Measurements from ENCODE around the gene RIPOR3.
"Not testable (repeated sequence)": the region's sequence is repeated elsewhere in the genome, so short reads cannot be mapped to it uniquely, and the experiment has no call there.

RIPOR3 gene

GRCh38 chr20:50604451-50604850 is 86.9 kb downstream of the RIPOR3 start:
- DNase-seq, result no peak

GRCh38 chr20:50602432-50603088 is 88.8 kb downstream of the RIPOR3 start:
- DNase-seq, result no peak

GRCh38 chr20:50601511-50602431 is 89.6 kb downstream of the RIPOR3 start:
- no peak for DNase-seq

DNA sequence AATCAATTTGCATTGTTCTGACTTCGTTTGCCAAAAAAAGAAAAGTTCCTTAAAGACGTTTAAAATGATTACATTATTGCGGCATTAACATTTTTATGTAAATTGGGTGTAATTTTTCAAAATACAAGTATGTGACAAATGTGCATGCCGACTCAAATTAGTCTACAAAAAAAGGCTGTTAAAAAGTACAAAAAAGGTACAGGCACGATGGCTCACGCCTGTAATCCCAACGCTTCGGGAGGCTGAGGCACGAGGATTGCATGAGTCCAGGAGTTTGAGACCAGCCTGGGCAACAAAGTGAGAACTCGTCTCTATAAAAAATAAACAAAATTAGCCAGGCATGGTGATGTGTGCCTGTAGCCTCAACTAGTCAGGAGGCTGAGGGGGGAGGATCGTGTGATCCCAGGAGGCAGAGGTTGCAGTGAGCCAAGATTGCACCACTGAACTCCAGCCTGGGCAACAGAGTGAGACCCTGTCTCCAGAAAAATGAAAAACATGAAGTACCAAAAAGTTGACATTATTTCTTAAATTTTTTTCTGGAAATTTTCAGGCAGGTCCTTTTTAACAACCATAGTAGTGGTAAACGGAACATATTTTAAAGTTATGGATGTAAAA is 91.0 kb downstream of the RIPOR3 start:
- no peak for DNase-seq

GRCh38 chr20:50598768-50599167 is 92.6 kb downstream of the RIPOR3 start:
- DNase-seq, result not testable (repeated sequence)

DNA sequence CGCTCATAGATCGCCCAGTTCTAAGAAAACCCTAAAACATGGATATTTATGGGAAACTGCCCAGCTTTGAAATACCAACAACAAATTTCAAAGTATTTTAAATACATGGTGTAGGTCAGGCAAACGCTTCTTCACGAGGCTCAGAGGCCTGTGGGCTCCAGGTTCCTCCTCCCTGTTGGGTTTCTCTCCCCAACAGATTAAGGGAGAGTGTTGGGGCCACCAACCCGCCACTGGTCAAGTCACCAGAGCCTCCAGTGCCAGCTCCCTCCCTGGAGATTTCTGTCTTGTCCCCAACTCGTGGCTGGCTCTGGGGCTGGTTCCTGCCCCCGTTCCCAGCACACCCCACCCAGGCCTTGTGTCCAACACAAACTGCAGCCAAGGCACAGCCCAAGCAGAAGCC is 93.3 kb downstream of the RIPOR3 start:
- no peak for DNase-seq

GRCh38 chr20:50597406-50597969 is 93.9 kb downstream of the RIPOR3 start:
- no peak for DNase-seq

DNA sequence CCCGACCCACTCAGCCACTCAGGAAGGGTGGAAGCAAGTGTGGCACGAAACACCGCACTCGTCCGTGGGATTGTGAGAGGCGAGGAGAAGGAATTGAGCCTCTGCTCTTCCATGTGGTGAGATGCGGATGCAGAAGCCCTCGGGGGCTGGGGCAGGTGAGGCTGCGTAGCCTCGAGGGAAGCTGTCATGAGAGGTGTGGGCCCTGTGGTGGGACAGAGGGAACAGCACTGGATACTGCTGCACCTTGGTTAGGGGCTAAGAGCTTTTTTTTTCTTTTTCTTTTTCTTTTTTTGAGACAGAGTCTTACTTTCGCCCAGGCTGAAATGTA is 94.7 kb downstream of the RIPOR3 start:
- DNase-seq, result no peak

- no peak for DNase-seq
Observed at GRCh38 chr20:50595988-50596693, 95.2 kb downstream of the RIPOR3 start.

- no peak for DNase-seq
Observed at GRCh38 chr20:50595433-50595895, 95.9 kb downstream of the RIPOR3 start.

GRCh38 chr20:50594591-50595432 is 96.5 kb downstream of the RIPOR3 start:
- no peak for DNase-seq

DNA sequence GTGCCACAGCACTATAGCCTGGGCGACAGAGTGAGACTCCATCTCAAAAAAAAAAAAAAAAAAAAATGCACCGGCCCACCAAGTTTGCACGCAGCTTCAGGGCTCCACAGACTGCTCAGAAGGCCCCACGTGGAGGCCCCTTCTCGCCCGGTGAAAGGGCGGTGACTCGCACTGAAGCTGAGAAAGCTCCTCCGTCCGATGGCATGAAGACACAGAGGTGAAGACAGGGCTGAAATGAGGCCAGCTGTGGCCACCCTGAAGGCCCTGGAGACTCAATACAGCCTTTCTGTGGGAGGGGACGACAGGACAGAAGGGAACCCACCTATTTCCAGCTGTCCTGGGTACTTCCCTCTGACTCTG is 97.1 kb downstream of the RIPOR3 start:
- DNase-seq, result no peak

GRCh38 chr20:50593005-50593335 is 98.4 kb downstream of the RIPOR3 start:
- DNase-seq, result no peak

DNA sequence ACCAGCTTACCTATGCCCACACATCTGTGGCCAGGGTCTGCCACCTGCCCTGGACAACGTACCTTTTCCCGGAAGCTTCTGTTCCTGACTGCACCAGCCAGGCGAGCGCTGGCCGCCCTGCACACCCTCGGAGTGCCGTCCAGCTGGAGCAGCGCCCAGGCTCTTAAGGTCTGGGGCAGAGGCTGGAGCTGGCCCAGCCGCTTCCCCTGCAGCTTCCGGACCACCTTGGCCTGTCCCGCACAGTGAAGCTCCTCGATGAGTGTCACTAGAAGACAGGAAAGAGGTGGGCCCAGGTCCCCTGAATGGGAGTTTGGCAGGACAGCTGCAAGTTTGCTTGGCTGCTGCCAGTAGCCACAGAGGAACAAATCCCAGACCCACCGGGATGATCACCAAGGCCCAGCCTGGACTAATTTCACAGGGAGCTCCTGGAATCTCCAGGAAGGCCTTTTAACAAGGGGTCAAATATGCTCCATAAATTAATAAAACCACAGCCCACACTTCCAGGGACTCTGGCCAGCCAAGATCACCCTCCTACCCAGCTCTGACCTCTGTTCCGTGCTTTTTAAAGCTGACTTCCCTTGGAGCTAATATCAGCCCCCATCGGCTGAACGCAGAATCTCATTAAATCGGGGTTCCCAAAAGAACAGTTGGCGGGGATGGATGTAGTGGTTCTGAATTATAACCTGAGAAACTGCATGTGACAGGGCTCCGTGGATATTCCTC is 98.9 kb downstream of the RIPOR3 start:
- DNase-seq, result no peak

DNA sequence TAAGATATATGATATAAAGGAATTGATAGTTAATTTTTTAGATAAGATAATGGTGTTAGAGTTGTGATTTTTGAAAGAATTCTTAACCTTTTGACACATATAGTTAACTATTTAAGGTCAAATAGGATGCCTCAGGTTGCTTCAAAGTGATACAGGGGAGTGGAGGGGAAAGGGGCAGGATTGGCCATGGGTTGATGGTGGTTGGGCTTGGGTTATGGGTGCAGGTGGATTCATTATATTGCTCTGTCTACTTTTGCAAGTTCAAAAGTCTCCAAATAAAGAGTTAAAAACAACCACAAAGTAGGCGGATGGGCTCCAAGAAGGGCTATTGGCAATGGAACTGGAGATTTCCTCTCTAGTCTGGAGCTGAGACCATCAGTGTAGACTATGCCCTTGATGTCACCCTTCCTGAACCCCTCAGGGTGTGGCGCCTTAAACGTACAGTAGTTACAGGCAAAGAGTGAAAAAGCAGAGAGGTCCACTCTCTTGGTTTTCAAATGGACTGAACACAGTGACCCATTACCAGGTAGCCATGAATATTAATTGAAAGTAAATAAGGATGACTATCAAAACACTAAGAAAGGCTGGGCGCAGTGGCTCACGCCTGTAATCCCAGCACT is 100.0 kb downstream of the RIPOR3 start:
- no peak for DNase-seq

- peak; percentile 83 for DNase-seq
Observed at GRCh38 chr20:50590348-50590664, 101.0 kb downstream of the RIPOR3 start.

- DNase-seq, result no peak
Observed at GRCh38 chr20:50589548-50590347, 101.6 kb downstream of the RIPOR3 start.

GRCh38 chr20:50588034-50588736 is 103.2 kb downstream of the RIPOR3 start:
- DNase-seq, result peak; percentile 45

DNA sequence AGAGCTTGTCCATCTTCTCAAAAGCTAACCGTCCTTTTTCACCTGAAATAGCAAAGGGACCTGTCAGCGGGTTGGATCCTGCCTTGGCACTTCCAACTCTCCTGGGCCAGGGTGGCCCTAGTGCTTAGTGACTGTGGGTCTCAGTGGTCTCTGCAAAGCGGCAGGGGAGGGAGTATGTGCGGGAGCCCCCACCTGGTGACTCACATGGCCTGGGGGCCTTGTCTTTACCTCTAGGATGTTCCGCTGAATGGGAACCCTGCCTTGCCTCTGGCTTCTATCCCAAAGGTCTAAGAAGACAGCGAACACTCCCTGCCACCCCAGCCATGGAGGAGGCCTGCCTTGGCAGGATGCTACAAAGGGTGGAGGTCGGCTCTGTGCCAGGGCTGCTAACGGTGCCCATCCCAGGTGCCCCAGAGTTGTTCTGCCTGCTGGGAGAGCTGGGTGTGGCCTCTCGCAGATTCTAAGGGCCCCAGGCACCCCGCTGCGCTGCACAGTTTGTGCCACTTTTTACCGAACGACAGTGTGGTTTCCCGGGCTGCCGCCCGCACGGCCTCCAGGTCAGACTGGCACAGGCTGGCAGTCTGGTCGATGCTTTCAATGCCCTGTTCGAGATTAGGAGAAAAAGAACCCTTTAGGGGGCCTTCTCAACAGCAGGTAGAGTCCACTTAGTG is 103.9 kb downstream of the RIPOR3 start:
- DNase-seq, result peak; percentile 65
